SK-N-SH (cell line): ENCODE data around the gene PRDX6. TPM values are rescaled to one million over a fixed set of nuclear protein-coding genes. Genes with fewer than 3 reads are reported as not detected.

Source experiments
- CTCF ChIA-PET: fragments of 300-600, 350-600 bp; formaldehyde crosslinking; extraction: SDS; loops from one replicate; lab custom pipeline; 2021; lab: Yijun Ruan, JAX
- POLR2A ChIA-PET: fragments of 350-600 bp; sonication (Branson Sonifier 250); formaldehyde crosslinking; extraction: SDS; loops from one replicate; lab custom pipeline; 2020; ENCODE audit warnings: antibody characterized with exemption, inconsistent platforms; lab: Yijun Ruan, JAX
- DNase-seq: peaks from one replicate; pipeline ENCODE4 v3.0.0; 2012
- H2AFZ ChIP-seq: fragments of 200-600 bp; sonication (generic); 2 replicates; pipeline ENCODE4 v1.8.1; 2016; ENCODE audit warnings: antibody characterized with exemption, mild to moderate bottlenecking, low read depth
- H3F3A ChIP-seq: fragments of 200-600 bp; sonication (generic); replicated peaks from 2 replicates; pipeline ENCODE3; 2016; ENCODE audit warnings: antibody characterized with exemption, mild to moderate bottlenecking; ENCODE audit not compliant: insufficient read depth
- H3K27ac ChIP-seq, 2 experiments: fragments of 200-500 bp in 1 of 2; fragments of 200-600 bp in 1 of 2; sonication (Bioruptor generic) in 1 of 2; sonication (generic), shearing (Covaris generic) in 1 of 2; 2 replicates each; pipeline versions ENCODE4 v1.5.1 to v1.6.1; 2014 to 2016; ENCODE audit warnings: low read depth in 2 of 2, inconsistent platforms in 1 of 2, low read length in 1 of 2, mild to moderate bottlenecking in 1 of 2, mixed read lengths in 1 of 2
- H3K27me3 ChIP-seq: fragments of 200-600 bp; sonication (generic), shearing (Covaris generic); 2 replicates; pipeline ENCODE4 v1.6.1; 2016; ENCODE audit warnings: mixed run types; ENCODE audit not compliant: insufficient read depth
- H3K36me3 ChIP-seq, 2 experiments: fragments of 200-500 bp in 1 of 2; fragments of 200-600 bp in 1 of 2; sonication (Bioruptor generic) in 1 of 2; sonication (generic) in 1 of 2; replicated peaks in 1 of 2; 2 replicates each; pipeline versions ENCODE3 to v1.5.1; 2014 to 2016; ENCODE audit warnings: low read length in 1 of 2, mild to moderate bottlenecking in 1 of 2; ENCODE audit not compliant: insufficient read depth in 2 of 2, control insufficient read depth in 1 of 2
- H3K4me1 ChIP-seq, 2 experiments: fragments of 200-500 bp in 1 of 2; fragments of 200-600 bp in 1 of 2; sonication (Bioruptor generic) in 1 of 2; sonication (generic), shearing (Covaris generic) in 1 of 2; 2 replicates each; pipeline versions ENCODE4 v1.5.1 to v1.6.1; 2014 to 2016; ENCODE audit warnings: low read depth in 1 of 2, low read length in 1 of 2, mixed run types in 1 of 2; ENCODE audit not compliant: insufficient read depth in 2 of 2, control insufficient read depth in 1 of 2
- H3K4me2 ChIP-seq: fragments of 200-600 bp; sonication (generic), shearing (Covaris generic); 2 replicates; pipeline ENCODE4 v1.6.1; 2017; ENCODE audit warnings: mixed run types
- H3K4me3 ChIP-seq, 2 experiments: fragments of 200-500 bp in 1 of 2; fragments of 200-600 bp in 1 of 2; sonication (Bioruptor generic) in 1 of 2; sonication (generic), shearing (Covaris generic) in 1 of 2; 2 replicates each; pipeline versions ENCODE4 v1.5.1 to v1.8.1; 2014 to 2016; ENCODE audit warnings: low read depth in 2 of 2, inconsistent platforms in 1 of 2, low read length in 1 of 2, mild to moderate bottlenecking in 1 of 2, mixed read lengths in 1 of 2, moderate library complexity in 1 of 2
- H3K79me2 ChIP-seq: fragments of 200-600 bp; sonication (generic); 2 replicates; pipeline ENCODE4 v1.8.1; 2017; ENCODE audit warnings: mild to moderate bottlenecking; ENCODE audit not compliant: insufficient read depth
- H3K9ac ChIP-seq: fragments of 200-600 bp; sonication (generic); 2 replicates; pipeline ENCODE4 v1.6.1; 2017; ENCODE audit warnings: mixed run types
- H3K9me2 ChIP-seq: fragments of 200-600 bp; sonication (generic); 2 replicates; pipeline ENCODE4 v1.6.1; 2017; ENCODE audit warnings: mixed run types
- H3K9me3 ChIP-seq: fragments of 200-600 bp; sonication (generic); 2 replicates; pipeline ENCODE4 v1.6.1; 2017; ENCODE audit warnings: mixed run types, mild to moderate bottlenecking, moderate library complexity
- H4K20me1 ChIP-seq: fragments of 200-600 bp; sonication (generic); 2 replicates; pipeline ENCODE4 v1.6.1; 2017; ENCODE audit warnings: mild to moderate bottlenecking, mixed run types; ENCODE audit not compliant: insufficient read depth
- CHD2 ChIP-seq: fragments of 150-350 bp; IDR thresholded peaks from 2 replicates; pipeline ENCODE4 v1.6.1; 2018; ENCODE audit warnings: low read length; ENCODE audit not compliant: partially characterized antibody
- ELF1 ChIP-seq: IDR thresholded peaks from 2 replicates; pipeline ENCODE4 v1.4.0; 2012
- EP300 ChIP-seq, 2 experiments: IDR thresholded peaks; 2 replicates each; pipeline versions ENCODE4 v1.4.0 to v1.6.1; 2012; ENCODE audit warnings: borderline replicate concordance in 1 of 2, low read depth in 1 of 2, low read length in 1 of 2
- JUND ChIP-seq: IDR thresholded peaks from 2 replicates; pipeline ENCODE4 v1.4.0; 2012
- MEF2A ChIP-seq: IDR thresholded peaks from 2 replicates; pipeline ENCODE4 v1.4.0; 2012; ENCODE audit warnings: low read depth, borderline replicate concordance
- MXI1 ChIP-seq: IDR thresholded peaks from 2 replicates; pipeline ENCODE4 v1.6.1; 2012; ENCODE audit warnings: mild to moderate bottlenecking, low read depth, low read length, improper control_type of control experiment
- NRF1 ChIP-seq: IDR thresholded peaks from 2 replicates; pipeline ENCODE4 v1.6.1; 2012; ENCODE audit warnings: low read depth, mild to moderate bottlenecking, low read length
- RAD21 ChIP-seq: IDR thresholded peaks from 2 replicates; pipeline ENCODE4 v1.6.1; 2012; ENCODE audit warnings: mild to moderate bottlenecking, low read length
- RFX5 ChIP-seq: IDR thresholded peaks from 2 replicates; pipeline ENCODE4 v1.6.1; 2012; ENCODE audit warnings: mild to moderate bottlenecking, improper control_type of control experiment, low read length
- SMC3 ChIP-seq: IDR thresholded peaks from 2 replicates; pipeline ENCODE4 v1.6.1; 2012; ENCODE audit warnings: low read depth, low read length, improper control_type of control experiment
- TAF1 ChIP-seq: IDR thresholded peaks from 2 replicates; pipeline ENCODE4 v1.6.1; 2012; ENCODE audit warnings: low read depth, mild to moderate bottlenecking, low read length, moderate library complexity, borderline replicate concordance
- TCF12 ChIP-seq: IDR thresholded peaks from 2 replicates; pipeline ENCODE4 v1.4.0; 2012
- TEAD4 ChIP-seq: IDR thresholded peaks from 2 replicates; pipeline ENCODE4 v1.4.0; 2012; ENCODE audit warnings: mild to moderate bottlenecking, borderline replicate concordance; ENCODE audit not compliant: insufficient read depth
- WGBS: methylation state at CpG from one replicate; pipeline ENCODE4 v1.1.6; 2017; ENCODE audit warnings: low lambda C conversion rate; 5-methylcytosine and 5-hydroxymethylcytosine counted together
- polyA plus RNA-seq, 3 experiments: library from polyadenylated mRNA; depleted of rRNA; stranded (reverse); fragments of >200 nt; gene quantifications; 2 replicates each; pipeline ENCODE4 v1.2.3, GENCODE V29; 2012
- TF ChIP-seq, protein P1 (sequence below): IDR thresholded peaks from 2 replicates; pipeline ENCODE4 v1.4.0; 2012; ENCODE audit warnings: low read depth, borderline replicate concordance
- TF ChIP-seq, protein P2 (sequence below): IDR thresholded peaks from 2 replicates; pipeline ENCODE4 v1.6.1; 2012; ENCODE audit warnings: mild to moderate bottlenecking, low read depth, low read length, moderate library complexity
- TF ChIP-seq, protein P3 (sequence below): fragments of 150-350 bp; IDR thresholded peaks from 2 replicates; pipeline ENCODE4 v1.6.1; 2017; ENCODE audit warnings: antibody characterized with exemption, low read length, low read depth, borderline replicate concordance
- TF ChIP-seq, protein P4 (sequence below): fragments of 150-350 bp; IDR thresholded peaks from 2 replicates; pipeline ENCODE4 v1.6.1; 2016; ENCODE audit warnings: mild to moderate bottlenecking, low read depth, low read length
- TF ChIP-seq, protein P5 (sequence below): IDR thresholded peaks from 2 replicates; pipeline ENCODE4; 2012
- TF ChIP-seq, protein P6 (sequence below): fragments of 200-600 bp; sonication (generic); IDR thresholded peaks from 2 replicates; pipeline ENCODE4 v1.6.1; 2017; ENCODE audit warnings: antibody characterized with exemption, mild to moderate bottlenecking, moderate library complexity
- TF ChIP-seq, protein P7 (sequence below): IDR thresholded peaks from 2 replicates; pipeline ENCODE4 v1.4.0; 2012; ENCODE audit warnings: low read depth, borderline replicate concordance

Gene PRDX6
- polyA plus RNA-seq, 1 of the 3 experiments (the other 2 are of a cell fraction): 224 TPM

DNA sequence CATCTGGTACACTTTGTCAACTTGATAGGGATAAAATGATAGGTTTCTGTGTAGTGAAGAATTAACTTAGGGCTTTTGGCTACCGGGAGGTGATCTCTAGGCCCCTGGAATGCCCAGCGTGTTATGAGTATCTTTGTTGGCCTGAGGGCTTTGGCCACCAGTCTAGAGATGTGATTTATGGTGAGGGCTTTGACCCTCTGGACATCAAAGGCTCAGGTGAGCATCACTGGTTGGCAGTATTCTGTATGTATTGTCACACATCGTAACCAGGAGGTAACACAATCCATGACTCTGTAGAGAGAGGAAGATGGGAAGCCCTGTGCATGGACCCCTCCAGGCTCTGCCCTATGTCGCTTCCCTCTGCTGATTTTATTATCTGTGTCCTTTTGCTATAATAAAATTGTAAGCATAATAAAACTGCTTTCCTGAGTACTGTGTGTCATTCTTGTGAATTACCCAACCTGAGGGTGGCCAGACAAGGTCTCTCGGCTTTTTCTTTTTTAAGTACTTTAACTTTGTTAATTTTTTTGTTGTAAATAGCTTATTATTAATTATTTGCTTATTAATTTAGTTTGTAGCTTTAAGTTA is 40.2 kb upstream of the PRDX6 start:
- Histone ChIP-seq H3K9ac (no peak overlapping the region), H3K27ac (no peak overlapping the region), H3K27me3 (no peaks in the 10 kb centered on the region), H3K9me2 (no peaks in the 10 kb centered on the region), H3K79me2 (no peaks in the 10 kb centered on the region), H3K4me3 (no peak overlapping the region), H3K36me3 (peaks cover 4 to 11% of the 10 kb centered on the region in 2 experiments), H3K4me2 (no peak overlapping the region), H3K9me3 (no peaks in the 10 kb centered on the region), H4K20me1 (no peaks in the 10 kb centered on the region), H3K4me1 (no peaks in the 10 kb centered on the region), H3F3A (no peaks in the 10 kb centered on the region), H2AFZ (no peak overlapping the region)
- ChIA-PET POLR2A (no interaction called here), CTCF (interaction anchor here (1.0 kb wide), 1 partner anchor 15 kb away, joined by 4 read pairs; no protein-coding TSS in a partner anchor)
- TF ChIP-seq ELF1 (no peak), NRF1 (no peak), RFX5 (no peak), SMC3 (no peak), JUND (no peak), MXI1 (no peak), TEAD4 (no peak), CHD2 (no peak), TAF1 (no peak), MEF2A (no peak), TCF12 (no peak), EP300 (IDR thresholded peaks at IDR 0.05; ENCODE audit: borderline replicate concordance in 1 of 2, low read depth in 1 of 2, low read length in 1 of 2) (no peak), RAD21 (no peak)
- TF ChIP-seq, protein P1, sequence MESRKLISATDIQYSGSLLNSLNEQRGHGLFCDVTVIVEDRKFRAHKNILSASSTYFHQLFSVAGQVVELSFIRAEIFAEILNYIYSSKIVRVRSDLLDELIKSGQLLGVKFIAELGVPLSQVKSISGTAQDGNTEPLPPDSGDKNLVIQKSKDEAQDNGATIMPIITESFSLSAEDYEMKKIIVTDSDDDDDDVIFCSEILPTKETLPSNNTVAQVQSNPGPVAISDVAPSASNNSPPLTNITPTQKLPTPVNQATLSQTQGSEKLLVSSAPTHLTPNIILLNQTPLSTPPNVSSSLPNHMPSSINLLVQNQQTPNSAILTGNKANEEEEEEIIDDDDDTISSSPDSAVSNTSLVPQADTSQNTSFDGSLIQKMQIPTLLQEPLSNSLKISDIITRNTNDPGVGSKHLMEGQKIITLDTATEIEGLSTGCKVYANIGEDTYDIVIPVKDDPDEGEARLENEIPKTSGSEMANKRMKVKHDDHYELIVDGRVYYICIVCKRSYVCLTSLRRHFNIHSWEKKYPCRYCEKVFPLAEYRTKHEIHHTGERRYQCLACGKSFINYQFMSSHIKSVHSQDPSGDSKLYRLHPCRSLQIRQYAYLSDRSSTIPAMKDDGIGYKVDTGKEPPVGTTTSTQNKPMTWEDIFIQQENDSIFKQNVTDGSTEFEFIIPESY: no peak
- TF ChIP-seq, protein P2, sequence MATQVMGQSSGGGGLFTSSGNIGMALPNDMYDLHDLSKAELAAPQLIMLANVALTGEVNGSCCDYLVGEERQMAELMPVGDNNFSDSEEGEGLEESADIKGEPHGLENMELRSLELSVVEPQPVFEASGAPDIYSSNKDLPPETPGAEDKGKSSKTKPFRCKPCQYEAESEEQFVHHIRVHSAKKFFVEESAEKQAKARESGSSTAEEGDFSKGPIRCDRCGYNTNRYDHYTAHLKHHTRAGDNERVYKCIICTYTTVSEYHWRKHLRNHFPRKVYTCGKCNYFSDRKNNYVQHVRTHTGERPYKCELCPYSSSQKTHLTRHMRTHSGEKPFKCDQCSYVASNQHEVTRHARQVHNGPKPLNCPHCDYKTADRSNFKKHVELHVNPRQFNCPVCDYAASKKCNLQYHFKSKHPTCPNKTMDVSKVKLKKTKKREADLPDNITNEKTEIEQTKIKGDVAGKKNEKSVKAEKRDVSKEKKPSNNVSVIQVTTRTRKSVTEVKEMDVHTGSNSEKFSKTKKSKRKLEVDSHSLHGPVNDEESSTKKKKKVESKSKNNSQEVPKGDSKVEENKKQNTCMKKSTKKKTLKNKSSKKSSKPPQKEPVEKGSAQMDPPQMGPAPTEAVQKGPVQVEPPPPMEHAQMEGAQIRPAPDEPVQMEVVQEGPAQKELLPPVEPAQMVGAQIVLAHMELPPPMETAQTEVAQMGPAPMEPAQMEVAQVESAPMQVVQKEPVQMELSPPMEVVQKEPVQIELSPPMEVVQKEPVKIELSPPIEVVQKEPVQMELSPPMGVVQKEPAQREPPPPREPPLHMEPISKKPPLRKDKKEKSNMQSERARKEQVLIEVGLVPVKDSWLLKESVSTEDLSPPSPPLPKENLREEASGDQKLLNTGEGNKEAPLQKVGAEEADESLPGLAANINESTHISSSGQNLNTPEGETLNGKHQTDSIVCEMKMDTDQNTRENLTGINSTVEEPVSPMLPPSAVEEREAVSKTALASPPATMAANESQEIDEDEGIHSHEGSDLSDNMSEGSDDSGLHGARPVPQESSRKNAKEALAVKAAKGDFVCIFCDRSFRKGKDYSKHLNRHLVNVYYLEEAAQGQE: no peak
- TF ChIP-seq, protein P3, sequence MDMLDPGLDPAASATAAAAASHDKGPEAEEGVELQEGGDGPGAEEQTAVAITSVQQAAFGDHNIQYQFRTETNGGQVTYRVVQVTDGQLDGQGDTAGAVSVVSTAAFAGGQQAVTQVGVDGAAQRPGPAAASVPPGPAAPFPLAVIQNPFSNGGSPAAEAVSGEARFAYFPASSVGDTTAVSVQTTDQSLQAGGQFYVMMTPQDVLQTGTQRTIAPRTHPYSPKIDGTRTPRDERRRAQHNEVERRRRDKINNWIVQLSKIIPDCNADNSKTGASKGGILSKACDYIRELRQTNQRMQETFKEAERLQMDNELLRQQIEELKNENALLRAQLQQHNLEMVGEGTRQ: no peak
- TF ChIP-seq, protein P4, sequence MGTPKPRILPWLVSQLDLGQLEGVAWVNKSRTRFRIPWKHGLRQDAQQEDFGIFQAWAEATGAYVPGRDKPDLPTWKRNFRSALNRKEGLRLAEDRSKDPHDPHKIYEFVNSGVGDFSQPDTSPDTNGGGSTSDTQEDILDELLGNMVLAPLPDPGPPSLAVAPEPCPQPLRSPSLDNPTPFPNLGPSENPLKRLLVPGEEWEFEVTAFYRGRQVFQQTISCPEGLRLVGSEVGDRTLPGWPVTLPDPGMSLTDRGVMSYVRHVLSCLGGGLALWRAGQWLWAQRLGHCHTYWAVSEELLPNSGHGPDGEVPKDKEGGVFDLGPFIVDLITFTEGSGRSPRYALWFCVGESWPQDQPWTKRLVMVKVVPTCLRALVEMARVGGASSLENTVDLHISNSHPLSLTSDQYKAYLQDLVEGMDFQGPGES: no peak
- TF ChIP-seq, protein P5, sequence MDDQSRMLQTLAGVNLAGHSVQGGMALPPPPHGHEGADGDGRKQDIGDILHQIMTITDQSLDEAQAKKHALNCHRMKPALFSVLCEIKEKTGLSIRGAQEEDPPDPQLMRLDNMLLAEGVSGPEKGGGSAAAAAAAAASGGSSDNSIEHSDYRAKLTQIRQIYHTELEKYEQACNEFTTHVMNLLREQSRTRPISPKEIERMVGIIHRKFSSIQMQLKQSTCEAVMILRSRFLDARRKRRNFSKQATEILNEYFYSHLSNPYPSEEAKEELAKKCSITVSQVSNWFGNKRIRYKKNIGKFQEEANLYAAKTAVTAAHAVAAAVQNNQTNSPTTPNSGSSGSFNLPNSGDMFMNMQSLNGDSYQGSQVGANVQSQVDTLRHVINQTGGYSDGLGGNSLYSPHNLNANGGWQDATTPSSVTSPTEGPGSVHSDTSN: no peak
- TF ChIP-seq, protein P6, sequence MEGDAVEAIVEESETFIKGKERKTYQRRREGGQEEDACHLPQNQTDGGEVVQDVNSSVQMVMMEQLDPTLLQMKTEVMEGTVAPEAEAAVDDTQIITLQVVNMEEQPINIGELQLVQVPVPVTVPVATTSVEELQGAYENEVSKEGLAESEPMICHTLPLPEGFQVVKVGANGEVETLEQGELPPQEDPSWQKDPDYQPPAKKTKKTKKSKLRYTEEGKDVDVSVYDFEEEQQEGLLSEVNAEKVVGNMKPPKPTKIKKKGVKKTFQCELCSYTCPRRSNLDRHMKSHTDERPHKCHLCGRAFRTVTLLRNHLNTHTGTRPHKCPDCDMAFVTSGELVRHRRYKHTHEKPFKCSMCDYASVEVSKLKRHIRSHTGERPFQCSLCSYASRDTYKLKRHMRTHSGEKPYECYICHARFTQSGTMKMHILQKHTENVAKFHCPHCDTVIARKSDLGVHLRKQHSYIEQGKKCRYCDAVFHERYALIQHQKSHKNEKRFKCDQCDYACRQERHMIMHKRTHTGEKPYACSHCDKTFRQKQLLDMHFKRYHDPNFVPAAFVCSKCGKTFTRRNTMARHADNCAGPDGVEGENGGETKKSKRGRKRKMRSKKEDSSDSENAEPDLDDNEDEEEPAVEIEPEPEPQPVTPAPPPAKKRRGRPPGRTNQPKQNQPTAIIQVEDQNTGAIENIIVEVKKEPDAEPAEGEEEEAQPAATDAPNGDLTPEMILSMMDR: no peak
- TF ChIP-seq, protein P7, sequence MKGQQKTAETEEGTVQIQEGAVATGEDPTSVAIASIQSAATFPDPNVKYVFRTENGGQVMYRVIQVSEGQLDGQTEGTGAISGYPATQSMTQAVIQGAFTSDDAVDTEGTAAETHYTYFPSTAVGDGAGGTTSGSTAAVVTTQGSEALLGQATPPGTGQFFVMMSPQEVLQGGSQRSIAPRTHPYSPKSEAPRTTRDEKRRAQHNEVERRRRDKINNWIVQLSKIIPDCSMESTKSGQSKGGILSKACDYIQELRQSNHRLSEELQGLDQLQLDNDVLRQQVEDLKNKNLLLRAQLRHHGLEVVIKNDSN: no peak
- no peak for DNase-seq
- WGBS: 93% methylated on average over 5 of the region's 5 CpGs
